Endothelial cell of umbilical vein (primary cell): ENCODE results near the gene PLS1. TPM values are rescaled to one million over a fixed set of nuclear protein-coding genes. Genes with fewer than 3 reads are reported as not detected.
"Not testable (repeated sequence)": the region's sequence is repeated elsewhere in the genome, so short reads cannot be mapped to it uniquely, and the experiment has no call there.

Experiments
- BruUV-seq: library from RNA; stranded (reverse); fragments of 400-500 nt; replicated peaks from 2 replicates; lab custom pipeline; 2021; lab: Mats Ljungman, UMichigan
- CTCF ChIA-PET: fragments of 300-600, 350-600 bp; sonication (Branson Sonifier 250); formaldehyde crosslinking; loops from one replicate; lab custom pipeline; 2021; ENCODE audit warnings: antibody characterized with exemption, inconsistent platforms; lab: Charles Lee
- POLR2A ChIA-PET: fragments of 300-600, 350-600 bp; sonication (Branson Sonifier 250); formaldehyde crosslinking; loops from one replicate; lab custom pipeline; 2021; ENCODE audit warnings: antibody characterized with exemption, inconsistent platforms; lab: Charles Lee
- DNase-seq: peaks from one replicate; pipeline ENCODE4 v3.0.0-alpha.2; 2011; ENCODE audit warnings: low read depth, low spot score
- FAIRE-seq: peaks from 2 replicates; lab custom pipeline; 2011; peaks lifted over from hg19 to GRCh38; lab: Jason Lieb, UNC
- H2AFZ ChIP-seq: 2 replicates; pipeline ENCODE4 v1.6.0; 2012; ENCODE audit warnings: low read depth, low read length, control low read depth, inconsistent platforms
- H3K27ac ChIP-seq: 2 replicates; pipeline ENCODE4 v1.5.1; 2011; ENCODE audit warnings: low read depth, mild to moderate bottlenecking, control low read depth, low read length, moderate library complexity; ENCODE audit not compliant: insufficient read depth
- H3K27me3 ChIP-seq, 2 experiments: 2 replicates each; pipeline versions ENCODE4 v1.6.0 to v1.6.1; 2011; ENCODE audit warnings: low read length in 2 of 2, mixed read lengths in 1 of 2; ENCODE audit not compliant: control insufficient read depth in 2 of 2, insufficient read depth in 2 of 2
- H3K36me3 ChIP-seq, 2 experiments: 2 replicates in 1 of 2; 3 replicates in 1 of 2; pipeline ENCODE4 v1.5.1; 2011; ENCODE audit warnings: low read length in 2 of 2, mild to moderate bottlenecking in 1 of 2, moderate library complexity in 1 of 2; ENCODE audit not compliant: control insufficient read depth in 2 of 2, insufficient read depth in 2 of 2; ENCODE audit errors: extremely low read depth in 1 of 2
- H3K4me1 ChIP-seq: 3 replicates; pipeline ENCODE4 v1.5.1; 2011; ENCODE audit warnings: mild to moderate bottlenecking, low read length; ENCODE audit not compliant: control insufficient read depth, insufficient read depth; ENCODE audit errors: extremely low read depth
- H3K4me2 ChIP-seq: 2 replicates; pipeline ENCODE4 v1.6.1; 2011; ENCODE audit warnings: low read length, control low read depth, mixed read lengths; ENCODE audit not compliant: insufficient read depth
- H3K4me3 ChIP-seq, 3 experiments: fragments of 200-600 bp in 1 of 3; sonication (generic), shearing (Covaris generic) in 1 of 3; replicated peaks in 1 of 3; 2 replicates each; pipeline ENCODE4 v1.5.1; 2011 to 2016; ENCODE audit warnings: control low read depth in 3 of 3, low read length in 3 of 3, mild to moderate bottlenecking in 2 of 3, inconsistent platforms in 1 of 3, low read depth in 1 of 3, moderate library complexity in 1 of 3; ENCODE audit not compliant: insufficient read depth in 1 of 3
- H3K79me2 ChIP-seq: 2 replicates; pipeline ENCODE4 v1.6.0; 2012; ENCODE audit warnings: low read length, inconsistent platforms; ENCODE audit not compliant: control insufficient read depth, insufficient read depth
- H3K9ac ChIP-seq: replicated peaks from 2 replicates; pipeline ENCODE3; 2011; ENCODE audit warnings: low read length, control low read depth; ENCODE audit not compliant: insufficient read depth; ENCODE audit errors: extremely low read depth
- H3K9me1 ChIP-seq: replicated peaks from 3 replicates; pipeline ENCODE4 v1.6.0; 2011; ENCODE audit warnings: mild to moderate bottlenecking, low read length; ENCODE audit not compliant: control insufficient read depth, insufficient read depth; ENCODE audit errors: extremely low read depth
- H3K9me3 ChIP-seq: replicated peaks from 2 replicates; pipeline ENCODE4 v1.5.1; 2012; ENCODE audit warnings: low read length, inconsistent platforms; ENCODE audit not compliant: control insufficient read depth, insufficient read depth
- H4K20me1 ChIP-seq: replicated peaks from 2 replicates; pipeline ENCODE3; 2011; ENCODE audit warnings: mild to moderate bottlenecking, low read length; ENCODE audit not compliant: control insufficient read depth, insufficient read depth; ENCODE audit errors: extremely low read depth
- EZH2 ChIP-seq: IDR thresholded peaks from 2 replicates; pipeline ENCODE4 v1.6.1; 2012; ENCODE audit warnings: borderline replicate concordance, low read depth, mild to moderate bottlenecking, moderate library complexity, low read length, inconsistent platforms; ENCODE audit not compliant: severe bottlenecking
- FOS ChIP-seq: IDR thresholded peaks from 2 replicates; pipeline ENCODE4 v1.6.1; 2011; ENCODE audit warnings: mild to moderate bottlenecking, low read length, moderate library complexity, borderline replicate concordance; ENCODE audit not compliant: insufficient read depth
- JUN ChIP-seq: IDR thresholded peaks from 2 replicates; pipeline ENCODE4 v1.6.1; 2011; ENCODE audit warnings: borderline replicate concordance, low read depth; ENCODE audit not compliant: insufficient read length, insufficient read depth
- MYC ChIP-seq: IDR thresholded peaks from one replicate; pipeline ENCODE4 v1.6.1; 2011; ENCODE audit warnings: mild to moderate bottlenecking, low read depth, low read length
- POLR2A ChIP-seq: IDR thresholded peaks from 2 replicates; pipeline ENCODE4 v1.6.1; 2012; ENCODE audit warnings: low read depth, mild to moderate bottlenecking, control low read depth, low read length
- POLR2AphosphoS5 ChIP-seq: IDR thresholded peaks from 2 replicates; pipeline ENCODE4 v1.6.1; 2012; ENCODE audit warnings: low read depth, mild to moderate bottlenecking, control low read depth, low read length, moderate library complexity; ENCODE audit not compliant: insufficient read depth
- dilution Hi-C: fragments of 300-500 bp; cut with MboI; formaldehyde crosslinking; loops from one replicate; pipeline ENCODE4 v1.15.0; 2019; ENCODE audit warnings: low sequenced_read_pairs; ENCODE audit not compliant: extremely low pct_ligation_motif_present
- intact Hi-C: fragments of 100-400 bp; cut with micrococcal nuclease; formaldehyde crosslinking; loops from one replicate; pipeline ENCODE4 v1.10.0; 2022
- polyA plus RNA-seq, 4 experiments: library from polyadenylated mRNA; depleted of rRNA in 3 of 4; stranded (reverse) in 3 of 4; unstranded in 1 of 4; fragments of >200 nt; gene quantifications; 2 replicates each; pipeline versions ENCODE4 v1.2.1 to v1.2.3, GENCODE V29; 2011 to 2012; ENCODE audit warnings: missing spikeins in 1 of 4
- total RNA-seq: library from RNA; stranded (reverse); gene quantifications from 2 replicates; pipeline ENCODE4 v1.2.3, GENCODE V29; 2021
- TF ChIP-seq, protein P1 (sequence below): IDR thresholded peaks from 2 replicates; pipeline ENCODE4 v1.6.1; 2011; ENCODE audit not compliant: insufficient read depth, insufficient read length
- TF ChIP-seq, protein P2 (sequence below), 2 donors: IDR thresholded peaks; 1 replicate in 1 of 2; 2 replicates in 1 of 2; pipeline ENCODE4 v1.5.1; 2011; ENCODE audit warnings: low read length in 2 of 2, mild to moderate bottlenecking in 2 of 2, moderate library complexity in 2 of 2, control low read depth in 1 of 2, inconsistent platforms in 1 of 2, low read depth in 1 of 2; ENCODE audit not compliant: insufficient read depth in 1 of 2; ENCODE audit errors: extremely low read depth in 1 of 2

PLS1 gene
- total and polyA plus RNA-seq, 2 donors (not counting 3 experiments of a cell fraction or from before 2014, with no cell fraction given) = 0.59 to 1.3 TPM

DNA sequence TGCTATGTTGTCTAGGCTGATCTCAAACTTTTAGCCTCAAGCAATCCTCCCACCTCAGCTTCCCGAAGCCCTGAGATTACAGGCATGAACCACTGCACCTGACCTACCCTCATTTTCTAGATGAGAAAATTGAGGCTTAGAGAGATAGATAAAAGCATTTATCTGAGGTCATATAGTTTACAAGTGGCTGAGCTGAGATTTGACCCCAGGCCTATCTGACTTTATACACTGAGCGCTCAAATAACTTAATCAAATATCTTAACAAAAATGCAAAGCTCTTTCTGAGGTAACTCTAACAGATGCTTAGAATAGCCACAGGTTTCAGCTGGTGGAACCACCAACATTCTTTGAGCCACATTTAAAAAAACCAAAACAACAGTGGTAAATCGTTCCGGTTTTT lies 5.5 kb downstream of the PLS1 start:
- intact Hi-C loops (no loop called here), dilution Hi-C loops (no loop called here)
- H3K9me3 ChIP-seq = no peaks in the 10 kb centered on the region
- no peaks in the 10 kb centered on the region for H3K9me1 ChIP-seq
- no peak overlapping the region for H2AFZ ChIP-seq
- H4K20me1 ChIP-seq = no peaks in the 10 kb centered on the region
- no peak overlapping the region for H3K27ac ChIP-seq
- DNase-seq (no peak), FAIRE-seq (no peak)
- ChIA-PET CTCF (interaction anchor here (1.1 to 1.7 kb wide), 4 partner anchors 9 to 15 kb away, joined by 4 to 5 read pairs (median 5); no protein-coding TSS in a partner anchor), POLR2A (no interaction called here)
- H3K36me3 ChIP-seq = no peaks in the 10 kb centered on the region
- H3K4me1 ChIP-seq = no peaks in the 10 kb centered on the region
- no peak overlapping the region for H3K9ac ChIP-seq
- H3K4me3 ChIP-seq = no peak overlapping the region
- TF ChIP-seq EZH2 (no peak), FOS (no peak), POLR2AphosphoS5 (no peak), POLR2A (no peak)
- TF ChIP-seq, protein P1, sequence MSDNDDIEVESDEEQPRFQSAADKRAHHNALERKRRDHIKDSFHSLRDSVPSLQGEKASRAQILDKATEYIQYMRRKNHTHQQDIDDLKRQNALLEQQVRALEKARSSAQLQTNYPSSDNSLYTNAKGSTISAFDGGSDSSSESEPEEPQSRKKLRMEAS = no peak
- H3K27me3 ChIP-seq = no peaks in the 10 kb centered on the region
- H3K79me2 ChIP-seq = no peaks in the 10 kb centered on the region
- BruUV-seq = no TSS peak
- no peak overlapping the region for H3K4me2 ChIP-seq

DNA sequence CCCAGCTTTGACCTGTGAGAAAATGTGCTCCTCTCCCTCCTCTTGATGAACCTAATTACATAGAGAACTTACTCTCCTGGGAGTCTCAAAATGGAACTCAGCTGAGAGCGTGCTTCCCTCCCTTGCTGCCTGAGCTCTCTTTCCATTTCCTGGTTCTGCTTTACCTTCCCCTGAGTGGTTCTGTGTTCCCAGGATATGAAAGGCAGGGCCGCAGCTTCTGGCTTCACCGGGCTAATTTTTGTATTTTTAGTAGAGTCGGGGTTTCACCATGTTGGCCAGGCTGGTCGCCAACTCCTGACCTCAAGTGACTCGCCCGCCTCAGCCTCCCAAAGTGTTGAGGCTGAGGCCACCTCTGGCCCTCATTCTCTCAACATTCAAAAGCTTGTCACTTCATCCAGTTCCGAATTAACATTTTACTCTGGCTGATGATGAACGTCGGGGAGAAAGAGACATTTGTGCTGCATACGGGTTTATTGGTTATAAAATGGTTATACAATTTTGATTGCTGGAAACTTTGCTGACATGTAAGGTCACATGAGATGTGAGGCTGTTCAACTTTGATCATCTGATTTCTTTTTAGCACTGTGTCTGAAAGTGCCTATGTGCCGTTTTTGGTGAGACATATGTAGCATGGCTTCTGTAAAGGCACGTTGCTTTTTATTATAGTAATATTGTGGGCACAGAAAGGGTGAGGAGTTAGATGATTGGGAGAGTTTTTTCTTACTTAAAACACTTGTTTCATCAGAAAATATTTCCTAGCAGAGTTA lies 6.6 kb downstream of the PLS1 start:
- intact Hi-C loops (no loop called here), dilution Hi-C loops (no loop called here)
- no peak overlapping the region for H2AFZ ChIP-seq
- no peak overlapping the region for H3K9ac ChIP-seq
- H3K79me2 ChIP-seq = no peaks in the 10 kb centered on the region
- no peak for FAIRE-seq
- H3K9me3 ChIP-seq = no peaks in the 10 kb centered on the region
- no peak overlapping the region for H3K4me2 ChIP-seq
- H3K9me1 ChIP-seq = no peaks in the 10 kb centered on the region
- no peaks in the 10 kb centered on the region for H4K20me1 ChIP-seq
- H3K4me1 ChIP-seq = no peaks in the 10 kb centered on the region
- ChIA-PET CTCF (interaction anchor here (1.0 to 1.7 kb wide), 5 partner anchors 8 to 21 kb away, joined by 4 to 5 read pairs (median 5); no protein-coding TSS in a partner anchor), POLR2A (no interaction called here)
- no peak for DNase-seq
- no peak overlapping the region for H3K4me3 ChIP-seq
- BruUV-seq = no TSS peak
- H3K27me3 ChIP-seq = no peaks in the 10 kb centered on the region
- H3K36me3 ChIP-seq = no peaks in the 10 kb centered on the region
- TF ChIP-seq POLR2AphosphoS5 (no peak), JUN (no peak), MYC (no peak)
- TF ChIP-seq, protein P2, sequence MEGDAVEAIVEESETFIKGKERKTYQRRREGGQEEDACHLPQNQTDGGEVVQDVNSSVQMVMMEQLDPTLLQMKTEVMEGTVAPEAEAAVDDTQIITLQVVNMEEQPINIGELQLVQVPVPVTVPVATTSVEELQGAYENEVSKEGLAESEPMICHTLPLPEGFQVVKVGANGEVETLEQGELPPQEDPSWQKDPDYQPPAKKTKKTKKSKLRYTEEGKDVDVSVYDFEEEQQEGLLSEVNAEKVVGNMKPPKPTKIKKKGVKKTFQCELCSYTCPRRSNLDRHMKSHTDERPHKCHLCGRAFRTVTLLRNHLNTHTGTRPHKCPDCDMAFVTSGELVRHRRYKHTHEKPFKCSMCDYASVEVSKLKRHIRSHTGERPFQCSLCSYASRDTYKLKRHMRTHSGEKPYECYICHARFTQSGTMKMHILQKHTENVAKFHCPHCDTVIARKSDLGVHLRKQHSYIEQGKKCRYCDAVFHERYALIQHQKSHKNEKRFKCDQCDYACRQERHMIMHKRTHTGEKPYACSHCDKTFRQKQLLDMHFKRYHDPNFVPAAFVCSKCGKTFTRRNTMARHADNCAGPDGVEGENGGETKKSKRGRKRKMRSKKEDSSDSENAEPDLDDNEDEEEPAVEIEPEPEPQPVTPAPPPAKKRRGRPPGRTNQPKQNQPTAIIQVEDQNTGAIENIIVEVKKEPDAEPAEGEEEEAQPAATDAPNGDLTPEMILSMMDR (IDR thresholded peaks at IDR 0.05; ENCODE audit: extremely low read depth in 1 of 2, insufficient read depth in 1 of 2, low read depth in 1 of 2, low read length in 2 of 2) = no peak
- H3K27ac ChIP-seq = no peak overlapping the region

DNA sequence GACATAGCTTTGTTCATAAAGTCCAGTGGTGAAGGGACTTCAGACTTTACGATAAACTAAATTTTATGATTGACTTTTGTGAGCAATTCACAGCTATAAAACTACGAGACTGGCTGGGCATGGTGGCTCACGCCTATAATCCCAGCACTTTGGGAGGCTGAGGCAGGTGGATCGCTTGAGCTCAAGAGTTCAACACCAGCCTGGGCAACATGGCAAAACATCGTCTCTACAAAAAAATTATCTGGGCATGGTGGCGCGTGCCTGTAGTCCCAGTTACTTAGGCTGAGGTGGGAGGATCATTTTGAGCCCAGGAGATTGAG lies 7.2 kb downstream of the PLS1 start:
- BruUV-seq, H3K9me1 ChIP-seq, H3K4me2 ChIP-seq, H3K4me1 ChIP-seq, H4K20me1 ChIP-seq, intact Hi-C loops, H3K4me3 ChIP-seq, H3K79me2 ChIP-seq, H3K9ac ChIP-seq, H3K9me3 ChIP-seq, dilution Hi-C loops, H3K27me3 ChIP-seq, H2AFZ ChIP-seq, FAIRE-seq, POLR2A ChIA-PET, DNase-seq, H3K36me3 ChIP-seq, H3K27ac ChIP-seq: not testable (repeated sequence)
- CTCF ChIA-PET = interaction anchor here (1.0 to 1.1 kb wide), 3 partner anchors 16 to 42 kb away, joined by 3 to 4 read pairs (median 3); no protein-coding TSS in a partner anchor
